HG02973 (cell line): ENCODE measurements around the gene PTPRD.

ENCODE experiments used
- ATAC-seq: cut with Tn5 transposase; IDR thresholded peaks from one replicate; pipeline ENCODE4 v1.9.1; 2021; ENCODE audit warnings: moderate library complexity; ENCODE audit not compliant: unreplicated experiment

PTPRD gene

GRCh38 chr9:8572209-8572608, 2040.6 kb downstream of the PTPRD start:
- no peak for ATAC-seq

DNA sequence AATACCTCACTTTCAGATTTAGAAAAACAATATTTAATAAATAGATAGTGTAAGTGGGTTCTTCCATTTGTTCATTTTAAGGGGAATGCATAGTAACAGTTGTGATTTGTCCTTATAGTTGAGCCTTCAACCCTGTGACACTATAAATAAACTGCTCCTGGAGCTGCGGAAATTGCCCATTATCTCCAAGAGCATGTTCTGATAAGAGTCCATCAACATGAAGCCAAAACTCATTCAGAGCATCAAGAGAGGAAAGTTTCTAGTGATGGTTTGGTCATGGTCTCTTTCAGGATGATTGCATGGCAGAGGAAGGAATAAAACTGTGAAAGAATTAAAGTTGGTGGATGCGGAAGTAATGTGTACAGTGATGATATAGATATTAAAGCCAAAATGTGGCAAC, 2041.2 kb downstream of the PTPRD start:
- no peak for ATAC-seq

GRCh38 chr9:8570776-8571175, 2042.0 kb downstream of the PTPRD start:
- no peak for ATAC-seq

GRCh38 chr9:8569823-8570222, 2043.0 kb downstream of the PTPRD start:
- no peak for ATAC-seq

GRCh38 chr9:8567963-8568579, 2044.7 kb downstream of the PTPRD start:
- ATAC-seq = no peak

DNA sequence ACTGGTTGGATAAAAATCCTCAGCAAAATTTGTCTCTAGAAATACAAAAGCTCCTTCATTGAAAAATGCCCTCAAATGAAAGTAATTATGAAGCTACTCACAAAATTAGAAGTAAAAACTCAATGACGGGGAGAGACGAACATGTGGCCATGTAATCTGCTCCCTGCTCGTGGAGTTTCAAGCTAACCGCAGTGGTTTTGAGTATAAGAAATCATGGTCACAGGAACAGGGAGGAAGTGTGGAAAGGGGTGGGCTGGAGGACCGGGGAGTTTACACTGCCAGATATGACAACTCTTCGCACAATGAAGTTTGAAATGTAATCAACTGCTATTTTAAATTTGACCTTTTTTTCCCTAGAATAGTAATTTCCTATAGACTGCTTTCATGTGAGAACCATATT, 2047.8 kb downstream of the PTPRD start:
- no peak for ATAC-seq

GRCh38 chr9:8560560-8561525, 2052.0 kb downstream of the PTPRD start:
- ATAC-seq = no peak

- no peak for ATAC-seq
These were observed 2054.6 kb downstream of the PTPRD start for GRCh38 chr9:8558176-8558575.

DNA sequence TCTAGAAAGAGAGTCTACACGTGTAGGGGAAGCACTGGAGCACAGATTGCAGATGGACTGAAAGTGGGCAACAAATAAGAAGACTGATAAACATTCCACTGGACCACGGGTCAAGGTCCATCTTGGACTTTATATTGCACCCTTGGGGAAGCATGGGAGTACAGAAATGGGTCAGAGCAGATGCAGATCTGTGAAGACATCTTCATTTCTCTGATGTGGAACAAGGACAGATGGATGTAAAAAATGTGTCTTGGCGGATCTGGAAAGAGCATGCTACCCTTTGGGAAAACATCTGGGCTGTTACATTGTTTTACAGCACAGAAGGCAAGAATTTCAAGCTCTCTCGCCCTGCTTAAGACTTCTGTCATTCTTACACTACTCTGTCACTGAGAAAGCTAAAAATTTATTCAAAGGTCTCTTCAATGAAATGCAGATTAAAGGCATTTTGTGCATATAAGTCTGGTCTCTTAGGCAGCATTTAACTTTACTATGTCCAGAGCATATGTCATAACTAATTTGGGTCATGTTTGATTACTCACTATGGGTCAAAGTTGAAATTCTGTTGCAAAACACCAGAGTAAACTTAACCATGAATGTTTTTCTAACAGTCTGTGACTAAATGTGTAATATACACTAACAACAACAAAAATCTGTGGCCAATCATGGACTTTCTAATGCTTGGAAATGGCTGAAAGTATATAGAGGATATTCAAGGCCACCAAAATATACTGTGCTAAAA, 2056.9 kb downstream of the PTPRD start:
- no peak for ATAC-seq

GRCh38 chr9:8553444-8553843, 2059.4 kb downstream of the PTPRD start:
- ATAC-seq = no peak

DNA sequence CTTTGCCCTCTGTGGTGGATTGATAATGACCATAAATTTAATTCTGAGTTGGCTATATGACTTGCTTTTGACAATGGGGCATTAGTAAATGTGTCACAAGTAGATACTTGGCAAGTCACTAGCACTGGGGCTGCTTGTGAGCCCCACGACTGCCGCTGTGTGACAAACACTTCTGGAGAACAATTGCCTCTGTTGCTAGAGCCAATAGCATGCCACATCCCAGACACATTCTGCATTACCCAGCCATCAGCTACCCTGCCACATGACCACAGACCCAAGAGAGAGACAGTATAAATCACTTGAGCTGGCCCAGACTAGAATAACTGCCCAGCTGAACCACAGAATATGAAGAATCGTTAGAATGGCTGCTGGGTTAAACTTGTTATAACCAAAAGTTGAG, 2060.1 kb downstream of the PTPRD start:
- no peak for ATAC-seq

GRCh38 chr9:8549214-8549613, 2063.6 kb downstream of the PTPRD start:
- ATAC-seq = no peak

- ATAC-seq = no peak
These were observed 2069.6 kb downstream of the PTPRD start for GRCh38 chr9:8543219-8543618.

DNA sequence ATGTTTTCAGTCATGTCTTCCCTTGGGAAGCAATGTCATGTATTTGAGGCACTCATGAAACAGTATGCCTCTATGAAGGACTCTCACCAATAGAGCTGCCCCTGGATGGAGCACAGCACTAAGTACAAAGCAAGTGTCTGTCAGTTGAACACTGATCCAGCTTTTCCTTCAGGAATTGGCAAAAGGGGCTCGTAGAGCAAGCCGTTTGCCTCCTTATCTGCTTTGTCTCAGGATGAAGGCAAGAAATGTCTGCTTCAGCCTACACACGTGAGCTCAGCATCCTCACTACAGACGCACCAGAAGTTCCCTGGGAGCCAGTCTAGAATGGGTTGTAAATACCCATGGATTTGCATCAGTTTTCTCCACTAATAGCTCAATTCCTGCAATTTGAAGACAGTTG, 2070.3 kb downstream of the PTPRD start:
- no peak for ATAC-seq

GRCh38 chr9:8539681-8540197, 2073.1 kb downstream of the PTPRD start:
- ATAC-seq = no peak

- no peak for ATAC-seq
These were observed 2076.0 kb downstream of the PTPRD start for GRCh38 chr9:8536845-8537244.

DNA sequence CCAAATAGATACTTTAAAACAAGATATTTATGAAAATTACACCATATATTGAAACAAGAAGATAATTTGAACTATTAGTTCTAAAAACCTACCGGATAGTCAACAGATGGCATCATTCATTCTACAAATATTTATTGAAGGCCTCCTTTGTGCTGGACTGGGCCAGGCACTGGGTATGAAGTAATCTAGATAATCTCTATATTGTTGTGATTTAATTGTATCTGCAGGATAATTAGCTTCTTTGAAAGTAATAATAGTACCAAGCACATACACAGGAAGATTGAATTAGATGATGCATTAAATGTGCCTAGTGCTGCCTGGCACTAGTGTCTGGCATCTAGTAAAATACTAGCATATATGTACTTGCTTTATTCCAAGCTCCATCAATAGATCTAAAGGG, 2078.0 kb downstream of the PTPRD start:
- no peak for ATAC-seq

DNA sequence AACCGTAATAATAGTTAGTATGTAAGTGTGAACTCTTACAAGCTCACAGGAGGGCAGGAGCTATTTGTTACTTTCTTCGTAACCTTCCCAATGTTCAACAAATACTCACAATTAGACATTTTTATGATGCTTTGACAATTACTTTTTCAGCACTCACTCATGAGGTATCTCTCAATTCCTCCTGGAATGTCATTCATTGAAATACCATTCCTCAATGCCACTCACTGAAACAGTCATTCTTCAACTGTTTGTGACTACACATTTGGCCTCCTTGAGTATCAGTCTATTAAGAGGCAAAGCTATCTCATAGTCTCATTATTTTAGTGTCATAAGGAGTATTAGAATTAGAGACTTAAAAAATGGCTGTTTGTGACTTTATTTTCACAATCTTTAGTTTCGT, 2079.1 kb downstream of the PTPRD start:
- no peak for ATAC-seq

- ATAC-seq = no peak
These were observed 2080.9 kb downstream of the PTPRD start for GRCh38 chr9:8531826-8532415.

DNA sequence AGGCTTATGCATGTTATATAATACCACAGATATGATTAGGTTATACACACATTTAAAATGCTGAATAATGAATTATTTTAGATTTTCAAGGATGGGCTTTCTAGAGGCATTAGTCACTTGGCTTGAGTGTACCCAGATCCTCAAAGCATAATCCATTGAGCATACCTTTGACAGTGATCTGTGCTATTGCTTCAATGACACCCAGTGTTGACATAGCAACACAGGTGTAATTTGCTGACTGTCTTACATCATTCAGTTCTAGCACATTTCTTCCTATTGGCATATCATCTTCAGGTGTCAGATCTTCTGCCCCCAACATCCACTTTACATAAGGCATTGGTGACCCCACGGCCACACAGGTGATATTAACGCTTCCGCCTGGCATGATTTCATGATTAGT, 2091.7 kb downstream of the PTPRD start:
- ATAC-seq = no peak

GRCh38 chr9:8515748-8516147, 2097.1 kb downstream of the PTPRD start:
- ATAC-seq = no peak
